HG03432 (cell line): ENCODE data around the gene VAV2.

Source experiments
- ATAC-seq: cut with Tn5 transposase; IDR thresholded peaks from one replicate; pipeline ENCODE4 v1.9.1; 2021; ENCODE audit warnings: mild to moderate bottlenecking, moderate library complexity; ENCODE audit not compliant: unreplicated experiment

The VAV2 gene

DNA sequence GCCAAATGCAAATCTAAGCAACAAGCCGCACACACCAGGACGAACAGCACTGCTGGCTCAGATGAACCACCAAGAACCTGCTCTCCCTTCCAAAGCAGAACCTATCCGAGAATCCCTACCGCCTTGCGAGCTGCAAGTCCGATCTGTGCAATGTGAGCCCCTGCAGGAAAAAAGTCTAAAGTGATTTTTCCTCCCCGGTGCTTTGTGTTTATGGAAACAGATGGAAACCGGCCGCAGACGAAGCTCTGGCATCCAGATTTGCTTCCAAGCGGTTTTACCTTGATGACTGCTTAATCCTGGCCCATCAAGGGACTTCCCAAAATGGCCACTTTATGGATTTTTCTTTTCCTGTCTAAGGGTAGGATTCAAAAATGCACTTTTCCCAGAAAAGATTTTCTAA is 112.5 kb downstream of the VAV2 start:
- ATAC-seq = no peak

DNA sequence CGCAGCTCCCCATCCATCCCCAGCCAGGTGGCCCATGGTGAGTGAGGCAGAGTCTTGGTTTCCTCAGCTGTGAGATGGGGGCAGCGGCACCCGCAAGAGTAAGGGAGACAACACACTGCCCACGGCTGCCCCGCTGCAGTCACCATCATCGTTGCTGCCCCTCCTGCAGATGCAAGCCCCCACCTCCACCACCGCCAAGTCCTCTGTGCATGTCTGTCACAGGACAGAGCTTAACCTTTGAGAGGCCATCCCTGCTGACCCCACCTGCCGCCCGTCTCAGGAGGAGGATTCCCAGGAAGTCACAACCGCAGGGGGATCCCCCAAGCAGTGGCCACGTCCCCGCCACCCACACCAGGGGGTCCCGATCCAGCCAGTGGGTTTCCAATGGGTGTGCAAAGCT is 113.7 kb downstream of the VAV2 start:
- ATAC-seq = no peak

DNA sequence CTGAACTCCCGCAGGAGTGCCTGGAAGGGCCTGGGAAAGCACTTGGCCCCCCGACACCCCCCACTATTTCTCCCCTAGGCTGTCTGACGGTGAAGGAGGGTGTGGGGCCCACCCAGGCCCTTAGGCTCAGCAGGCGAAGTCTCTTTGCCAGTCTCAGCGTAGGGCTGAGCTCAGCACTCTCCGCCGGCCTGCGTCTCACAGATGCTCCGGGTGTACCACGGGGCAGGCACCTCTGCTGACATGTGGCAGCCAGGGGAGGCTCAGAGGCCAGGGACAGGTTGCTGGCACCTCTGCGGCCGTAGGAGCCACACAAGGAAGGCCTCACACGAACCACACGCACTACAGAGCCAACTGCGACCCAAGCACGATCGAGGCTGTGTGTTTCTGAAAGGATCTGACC is 114.2 kb downstream of the VAV2 start:
- ATAC-seq = no peak

DNA sequence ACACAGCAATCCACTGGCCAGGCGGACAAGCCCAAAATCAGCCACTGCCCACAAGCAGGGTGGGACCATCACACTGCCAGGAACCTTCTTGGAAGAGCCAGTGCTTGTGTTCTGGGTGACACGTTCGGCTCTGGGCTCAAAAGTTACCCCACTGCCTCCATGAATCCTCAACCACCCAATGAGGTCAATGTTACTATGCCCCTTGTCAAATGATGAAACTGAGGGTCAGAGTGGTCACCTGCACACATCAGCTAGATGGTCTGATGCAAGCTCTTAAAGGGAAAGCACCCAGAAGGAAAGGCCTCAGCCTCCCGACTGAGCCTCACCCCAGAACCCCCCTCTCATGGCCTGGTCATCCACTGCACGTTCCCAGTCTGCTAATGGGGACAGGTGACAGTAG is 114.8 kb downstream of the VAV2 start:
- ATAC-seq = no peak

DNA sequence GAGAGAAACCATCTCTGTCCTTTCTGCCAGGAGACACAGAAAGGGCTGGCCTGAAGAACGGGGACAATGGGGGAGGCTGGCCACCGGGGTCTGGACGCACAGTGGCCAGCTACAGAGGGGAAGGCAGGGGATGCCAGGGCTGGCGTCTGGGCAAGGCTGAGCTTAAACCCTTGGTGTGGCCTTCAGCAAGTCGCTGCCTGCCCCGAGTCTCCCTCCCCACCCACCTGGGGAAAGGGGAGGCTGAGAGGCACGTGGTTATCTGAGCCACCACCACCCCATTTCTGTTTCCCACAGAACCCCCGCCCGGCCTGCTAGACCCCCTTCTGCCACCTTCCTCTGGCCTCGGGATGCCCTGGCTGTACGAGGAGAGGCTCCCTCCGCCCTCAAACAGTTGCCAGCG is 115.3 kb downstream of the VAV2 start:
- ATAC-seq = no peak

DNA sequence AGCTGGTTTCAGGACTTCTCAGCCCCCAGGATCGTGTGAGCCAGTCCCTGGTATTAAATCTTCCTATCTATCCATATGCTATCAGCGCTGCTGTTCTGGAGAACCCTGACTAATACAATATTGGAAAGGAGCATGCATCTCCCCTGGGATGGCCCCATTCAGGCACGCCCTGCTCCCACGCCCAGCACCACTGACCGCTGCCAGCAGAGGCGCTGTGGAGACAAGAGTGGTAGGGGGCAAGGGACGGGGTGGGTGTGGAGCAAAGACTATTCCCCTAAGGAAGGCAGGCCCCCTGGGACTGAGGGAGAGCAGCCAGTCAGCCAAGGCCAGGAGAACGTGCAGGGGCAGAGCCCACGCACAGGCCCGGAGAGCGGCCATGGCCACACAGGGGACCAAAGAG is 116.0 kb downstream of the VAV2 start:
- no peak for ATAC-seq

DNA sequence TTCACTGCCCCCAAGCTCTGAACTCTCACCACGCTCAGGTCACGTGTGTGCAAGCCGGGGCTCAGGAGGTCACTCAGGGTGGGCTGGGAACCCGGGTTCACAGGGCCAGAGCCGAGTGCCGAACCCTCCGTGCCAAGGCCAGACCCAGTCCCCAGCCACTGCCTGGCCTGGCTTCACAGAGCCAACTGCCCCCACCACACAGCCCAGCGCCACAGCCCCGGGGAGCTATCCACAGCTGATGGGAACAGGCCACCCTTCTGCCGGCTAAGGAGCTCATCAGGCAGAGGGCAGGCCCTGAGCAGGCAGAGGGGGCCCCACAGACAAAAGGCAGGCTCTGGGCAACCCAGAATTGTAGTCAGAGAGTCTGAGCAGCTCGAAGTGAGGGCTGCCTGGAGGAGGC is 117.0 kb downstream of the VAV2 start:
- ATAC-seq = no peak

DNA sequence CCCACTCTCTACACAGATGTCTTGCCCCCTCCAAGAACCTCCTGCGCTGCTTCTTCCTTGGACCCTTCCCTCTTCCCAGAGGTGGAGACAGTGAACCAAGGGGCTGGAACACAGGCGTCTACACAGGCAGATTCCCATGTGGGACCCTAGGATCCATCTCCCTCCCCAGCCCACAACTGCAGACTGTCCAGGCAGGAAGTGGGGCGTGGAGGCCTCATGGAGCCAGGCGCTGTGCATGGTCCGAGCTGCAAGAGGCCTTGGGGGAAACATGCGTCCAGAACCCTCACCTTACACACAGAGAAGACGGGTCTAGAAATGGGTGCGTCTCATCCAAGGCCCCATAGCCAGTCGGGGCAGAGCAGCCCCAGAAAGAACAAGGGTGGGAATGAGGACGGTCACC is 117.5 kb downstream of the VAV2 start:
- no peak for ATAC-seq

DNA sequence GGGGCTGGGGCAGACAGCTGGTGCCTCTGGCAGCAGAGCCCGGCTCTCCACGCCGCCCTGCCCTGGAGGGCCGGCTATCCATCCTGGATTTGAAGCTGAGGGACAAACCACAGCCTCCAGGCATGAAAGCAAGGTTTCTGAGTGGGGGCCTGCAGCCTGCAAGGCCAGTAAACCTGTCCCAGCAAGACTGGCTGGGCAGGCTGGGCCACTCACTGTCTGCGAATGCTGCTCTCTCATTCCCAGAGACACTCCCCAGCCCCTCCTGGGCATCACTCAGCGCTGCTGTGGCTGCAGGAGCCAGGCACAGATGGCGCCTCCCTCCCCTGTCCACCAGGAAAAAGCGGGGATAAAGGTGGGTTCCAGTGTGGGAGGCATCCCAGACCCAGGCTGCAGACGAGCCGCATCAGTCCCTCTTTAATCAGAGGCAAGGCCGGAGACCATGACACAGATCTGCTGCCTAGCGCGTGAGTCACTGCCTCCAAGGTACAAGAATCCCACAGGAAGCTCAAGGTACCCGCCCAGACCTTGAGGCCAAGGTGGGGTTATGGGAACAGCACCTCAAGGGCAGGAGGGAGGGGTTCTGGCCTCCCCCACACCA is 118.0 kb downstream of the VAV2 start:
- no peak for ATAC-seq

DNA sequence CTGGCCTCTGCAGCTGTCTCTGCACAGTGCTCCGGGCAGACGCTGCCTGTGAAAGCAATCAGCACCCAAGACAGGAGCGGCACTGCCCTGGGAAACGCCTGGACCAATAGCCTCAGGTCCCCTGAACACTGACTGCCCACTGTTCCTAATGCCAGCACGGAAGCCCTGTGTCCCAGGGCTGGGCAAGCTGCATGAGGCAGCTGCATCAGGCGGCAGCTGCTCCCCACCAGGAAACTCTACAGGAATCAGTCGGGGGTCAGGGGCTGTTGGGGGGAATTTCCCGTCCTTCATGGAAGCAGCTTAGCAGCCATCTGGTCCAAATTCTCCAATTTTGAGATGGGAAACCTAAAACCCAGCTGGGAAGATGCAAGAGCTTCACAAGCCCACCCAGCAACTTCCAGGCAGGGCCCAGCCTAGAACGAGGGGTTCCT is 118.6 kb downstream of the VAV2 start:
- ATAC-seq = no peak

DNA sequence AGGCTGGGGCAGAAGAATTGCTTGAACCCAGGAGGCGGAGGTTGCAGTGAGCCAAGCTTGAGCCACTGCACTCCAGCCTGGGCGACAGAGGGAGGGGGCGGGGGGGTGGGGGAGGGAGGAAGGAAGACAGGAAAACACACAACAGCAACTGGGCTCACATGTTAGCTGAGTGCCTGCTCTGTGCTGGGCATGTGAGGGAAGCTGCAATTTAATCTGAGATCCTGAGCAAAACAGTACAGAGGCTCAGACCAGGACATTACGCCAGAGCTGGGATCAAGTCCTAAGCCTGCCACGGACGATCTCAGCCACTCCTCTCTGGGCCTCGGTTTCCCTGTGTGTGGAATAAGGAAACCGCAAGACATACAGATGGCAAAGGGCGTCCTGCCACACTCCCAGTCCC is 119.1 kb downstream of the VAV2 start:
- ATAC-seq = no peak

DNA sequence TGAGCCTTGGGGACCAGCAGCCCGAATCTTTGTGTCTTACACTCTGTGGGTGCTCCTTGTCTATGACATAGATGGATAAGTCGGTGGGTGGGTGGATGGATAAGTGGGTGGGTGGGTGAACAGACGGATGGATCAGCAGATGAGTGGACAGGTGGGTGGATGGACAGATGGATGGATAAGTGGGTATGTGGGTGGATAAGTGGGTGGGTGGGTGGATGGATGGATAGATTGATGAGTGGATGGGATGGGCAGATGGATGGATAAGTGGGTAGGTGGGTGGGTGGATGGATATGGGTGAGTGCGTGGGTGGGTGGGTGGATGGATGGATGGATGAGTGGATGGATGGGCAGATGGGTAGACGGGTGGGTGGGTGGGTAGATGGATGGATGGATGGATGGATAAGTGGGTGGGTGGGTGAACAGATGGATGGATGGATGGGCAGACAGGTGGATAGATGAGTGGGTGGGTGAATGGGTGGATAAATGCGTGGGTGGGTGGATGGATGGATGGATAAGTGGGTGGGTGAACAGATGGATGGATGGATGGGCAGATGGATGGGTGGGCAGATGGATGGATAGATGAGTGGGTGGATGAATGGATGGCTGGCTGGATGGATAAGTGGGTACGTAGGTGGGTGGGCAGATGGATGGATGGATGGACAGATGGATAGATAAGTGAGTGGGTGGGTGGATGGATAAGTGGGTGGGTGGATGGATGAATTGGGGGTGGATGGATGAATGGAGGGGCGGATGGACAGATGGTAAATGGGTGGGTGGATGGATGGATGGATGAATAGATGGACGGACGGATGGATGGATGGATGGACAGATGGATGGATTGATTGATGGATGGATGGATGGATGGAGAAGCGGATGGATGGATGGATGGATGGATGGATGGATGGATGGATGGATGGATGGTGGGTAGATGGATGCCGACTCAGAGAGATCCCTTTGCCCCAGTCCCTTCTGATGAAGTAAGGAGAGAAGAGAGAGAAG is 121.2 kb downstream of the VAV2 start:
- no peak for ATAC-seq

DNA sequence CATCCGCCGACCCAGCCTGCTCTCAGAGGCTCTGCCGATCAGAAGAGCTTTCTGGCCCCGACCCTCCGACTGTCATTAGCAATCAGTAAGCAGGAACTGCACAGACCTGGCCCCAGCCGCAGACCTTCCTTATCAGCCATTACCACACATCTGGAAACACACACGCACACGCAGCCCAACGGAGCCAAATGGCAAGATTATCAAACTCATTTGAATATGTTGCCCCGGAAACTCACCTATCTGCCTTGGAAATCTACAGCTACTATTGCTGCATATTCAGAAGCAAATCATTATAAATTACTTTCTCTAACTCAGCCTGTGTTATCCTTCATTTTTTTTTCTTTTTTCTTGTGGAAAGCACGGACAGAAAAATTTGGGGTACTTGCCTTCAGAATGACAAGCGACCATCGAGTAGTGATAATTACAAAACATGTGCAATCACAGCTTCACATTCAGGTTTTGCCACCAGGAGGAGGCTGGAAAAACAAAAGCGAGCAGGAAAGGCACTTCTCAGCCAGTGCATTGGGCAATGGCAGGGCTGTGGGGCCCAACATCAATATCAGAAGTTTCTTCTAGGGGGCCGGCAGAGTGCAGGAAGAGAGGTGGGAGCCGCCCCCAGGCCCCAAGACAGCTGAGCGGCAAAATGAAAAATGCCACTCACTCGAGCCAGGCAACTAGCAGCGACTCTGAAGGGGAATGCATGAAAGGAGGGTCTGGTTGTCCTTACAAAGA is 122.3 kb downstream of the VAV2 start:
- ATAC-seq = no peak

DNA sequence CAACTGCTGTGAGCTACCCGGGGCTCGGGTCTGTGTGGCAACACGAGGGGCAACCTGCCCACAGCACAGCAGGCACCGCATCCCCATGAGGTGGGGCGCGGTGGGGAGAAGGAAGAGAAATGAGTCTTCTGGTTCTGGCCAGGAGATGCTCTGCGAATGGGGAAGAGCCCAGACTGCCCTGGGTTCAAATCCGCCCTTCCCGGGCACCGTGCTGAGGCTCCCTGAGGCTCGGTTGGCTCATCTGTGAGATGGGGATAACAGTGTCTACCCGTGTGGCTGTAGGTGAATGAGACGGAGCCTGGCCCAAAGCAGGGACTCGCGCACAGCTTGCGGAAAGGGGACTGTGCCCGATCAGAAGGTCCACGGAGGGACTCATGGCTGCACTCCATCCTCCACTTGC is 123.9 kb downstream of the VAV2 start:
- no peak for ATAC-seq

DNA sequence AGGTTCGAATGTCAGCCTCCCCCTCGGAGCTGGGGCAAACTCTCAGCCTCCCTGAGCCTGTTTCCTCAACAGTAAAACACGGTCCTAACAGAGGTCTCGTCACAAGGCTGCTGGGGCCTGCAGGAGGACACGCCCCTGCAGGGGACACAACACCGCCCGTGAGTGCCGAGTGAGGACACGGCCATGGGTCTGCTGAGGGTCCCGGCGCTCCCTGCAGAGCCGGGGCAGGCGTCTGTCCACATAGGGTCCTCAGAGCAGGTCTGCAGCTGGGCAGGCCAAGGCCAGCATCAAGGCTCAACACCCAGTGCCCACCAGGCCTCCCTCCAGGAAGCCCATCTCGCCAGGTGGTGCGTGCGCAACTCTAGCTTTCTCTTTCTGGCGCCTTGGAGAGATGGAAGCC is 125.2 kb downstream of the VAV2 start:
- no peak for ATAC-seq

DNA sequence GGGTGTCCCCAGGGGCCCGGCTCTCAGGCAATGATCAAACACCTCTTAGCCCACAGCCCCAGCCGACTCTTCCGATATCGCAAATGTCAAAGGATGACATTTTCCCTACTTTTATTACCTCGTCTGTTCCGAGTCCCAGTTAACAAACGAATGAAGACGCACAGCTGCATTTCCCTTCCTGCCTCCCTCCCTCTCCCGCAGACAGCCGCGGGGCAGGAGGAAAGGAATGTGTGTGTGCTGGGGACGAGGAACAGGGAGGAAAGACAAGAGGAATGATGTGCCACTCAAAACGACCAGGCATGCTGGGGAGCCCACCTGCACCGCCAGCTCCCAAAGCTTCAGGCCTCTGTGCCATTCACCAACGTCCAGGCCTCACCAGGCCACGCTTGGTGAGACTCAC is 128.1 kb downstream of the VAV2 start:
- no peak for ATAC-seq

DNA sequence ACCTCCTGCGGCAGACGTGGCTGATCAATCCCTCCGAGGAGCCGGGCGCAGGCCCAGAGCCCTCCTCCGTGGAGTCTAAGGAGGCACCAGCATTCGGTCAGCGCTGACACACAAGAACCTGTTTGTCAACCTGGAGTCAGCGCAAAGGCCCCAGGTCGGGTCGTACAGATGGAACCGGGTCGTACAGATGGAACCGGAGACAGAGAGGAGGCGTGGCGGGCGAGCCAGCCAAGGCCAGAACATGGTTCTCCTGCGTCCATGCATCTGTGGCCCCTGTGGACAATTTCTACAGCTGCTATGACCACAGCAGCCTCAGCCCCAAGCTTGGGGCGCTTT is 128.9 kb downstream of the VAV2 start:
- ATAC-seq = no peak

DNA sequence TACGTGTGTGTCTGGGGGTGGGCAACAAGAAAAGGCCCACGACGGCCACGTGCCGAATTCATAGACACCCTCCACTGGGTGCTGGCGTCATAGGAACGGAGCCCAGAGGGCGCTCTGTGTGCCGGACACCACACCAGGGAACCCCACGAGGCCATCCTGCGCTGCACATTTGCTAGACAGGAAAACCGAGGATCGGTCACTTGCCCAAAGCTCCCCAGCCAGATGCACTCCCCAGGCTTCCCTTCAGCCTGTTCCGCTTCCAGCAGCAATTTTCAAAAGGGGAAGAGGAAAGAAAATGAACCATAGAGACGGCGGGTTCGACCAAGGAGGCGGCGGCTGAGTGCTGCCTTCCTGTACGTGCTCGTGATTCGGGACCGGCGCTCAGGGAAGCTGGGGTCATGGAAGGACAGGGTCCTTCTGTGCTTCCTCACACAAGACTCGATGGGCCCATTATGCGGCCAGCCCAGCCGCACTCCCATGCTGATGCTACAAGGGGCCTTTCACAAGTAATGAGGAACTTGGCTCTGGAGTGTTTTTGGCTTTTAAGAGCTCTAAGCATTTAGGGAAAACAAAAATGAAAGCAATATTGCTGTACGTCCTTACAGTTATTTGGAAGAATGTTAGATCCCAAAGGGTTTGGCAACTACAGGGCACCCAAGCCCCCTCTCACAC is 129.4 kb downstream of the VAV2 start:
- ATAC-seq = no peak

DNA sequence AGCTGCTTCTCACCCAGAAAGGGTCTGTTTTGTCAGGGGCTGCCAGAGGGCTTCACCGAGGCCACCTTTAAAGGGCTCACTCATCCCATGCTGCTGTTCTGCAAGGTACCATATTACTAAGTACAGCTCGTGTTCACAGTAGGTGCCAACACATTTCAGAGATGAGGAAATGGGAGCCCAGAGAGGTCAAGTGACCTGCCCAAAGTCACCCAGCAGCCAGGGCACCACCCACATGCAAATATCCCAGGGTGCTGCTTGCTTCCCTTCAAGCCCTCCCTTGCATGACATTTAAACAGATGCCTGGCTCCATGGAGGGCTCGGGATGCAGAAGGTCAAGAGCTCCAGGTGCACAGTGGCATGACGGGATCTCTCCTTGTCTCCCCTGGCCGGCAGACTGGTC is 130.4 kb downstream of the VAV2 start:
- no peak for ATAC-seq

DNA sequence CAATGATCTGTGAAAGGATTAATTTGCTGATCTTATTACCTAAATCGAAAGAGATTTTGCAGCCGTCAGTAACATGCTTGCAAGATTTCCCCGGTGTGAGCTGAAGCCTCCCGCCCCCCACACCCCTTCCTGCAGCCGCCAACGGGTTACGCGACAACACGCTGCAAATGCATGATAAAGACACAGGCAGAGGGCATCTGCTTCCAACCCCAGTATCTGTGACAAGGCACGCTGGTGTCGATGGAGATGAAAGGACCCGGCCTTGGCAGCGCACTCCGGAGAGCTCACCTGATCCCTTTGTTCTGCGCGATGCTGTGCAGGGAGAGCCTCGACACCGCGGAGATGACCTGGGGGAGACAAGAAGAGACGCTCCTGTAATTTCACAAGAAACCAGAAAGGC is 131.0 kb downstream of the VAV2 start:
- no peak for ATAC-seq

DNA sequence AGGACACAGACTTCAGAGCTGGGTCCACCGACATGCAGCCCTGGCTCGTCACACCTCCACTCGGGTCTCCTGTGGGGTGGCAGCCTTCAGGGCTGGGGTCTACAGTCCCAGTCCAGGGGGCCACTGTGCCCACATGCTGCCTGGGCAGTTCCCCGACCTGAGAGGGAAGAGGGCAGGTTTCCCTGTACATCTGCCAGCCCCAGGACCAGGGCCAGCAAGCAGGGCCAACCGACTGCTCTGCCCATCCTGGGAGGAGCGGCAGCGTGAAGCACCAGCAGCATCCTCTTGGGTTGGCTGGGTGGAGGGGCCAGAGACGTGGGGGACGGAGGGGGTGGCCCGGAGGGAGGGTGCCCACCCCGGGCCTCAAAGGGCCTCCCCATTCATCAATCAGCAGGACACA is 133.4 kb downstream of the VAV2 start:
- ATAC-seq = no peak
